GM19467 (cell line): ENCODE results near the gene FGF3.

ENCODE experiments used
- ATAC-seq: cut with Tn5 transposase; IDR thresholded peaks from one replicate; pipeline ENCODE4 v1.9.1; 2021; ENCODE audit warnings: mild to moderate bottlenecking, moderate library complexity; ENCODE audit not compliant: unreplicated experiment

FGF3 gene

DNA sequence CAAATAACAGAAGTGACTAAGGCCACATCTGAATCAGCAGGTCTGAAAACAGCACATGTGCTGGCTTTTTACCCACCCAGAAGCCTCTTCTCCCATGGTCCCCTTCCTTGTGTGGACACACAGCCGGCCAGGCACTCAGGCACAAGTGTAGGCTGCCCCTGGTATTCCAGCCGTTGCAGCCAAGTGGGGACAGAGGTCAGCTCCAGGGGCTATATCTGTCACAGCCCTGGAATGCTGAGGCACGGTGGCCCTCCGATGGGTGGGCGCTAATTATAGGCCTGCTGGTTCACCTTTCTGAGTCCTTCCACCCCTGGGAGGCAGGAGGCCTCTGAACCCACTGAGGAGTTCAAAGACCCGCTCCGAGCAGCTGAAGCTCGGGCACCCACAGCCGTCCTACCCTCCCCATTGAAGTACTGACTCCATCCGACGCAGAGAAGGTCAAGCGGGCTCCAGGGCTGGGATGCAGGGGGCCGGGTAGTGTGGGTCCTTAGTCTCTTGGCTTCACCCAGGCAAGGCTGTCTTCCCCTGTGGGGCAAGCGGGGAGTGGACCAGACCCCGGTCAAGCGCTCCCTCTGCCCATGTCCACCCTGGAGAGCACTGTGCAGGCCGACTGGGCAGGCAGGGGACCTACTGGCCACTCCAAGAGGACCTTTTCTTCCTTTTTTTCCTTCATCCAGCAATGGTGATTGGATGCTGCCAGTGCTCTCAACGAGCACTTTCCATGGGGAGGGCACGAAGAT lies 14.3 kb downstream of the FGF3 start:
- no peak for ATAC-seq

DNA sequence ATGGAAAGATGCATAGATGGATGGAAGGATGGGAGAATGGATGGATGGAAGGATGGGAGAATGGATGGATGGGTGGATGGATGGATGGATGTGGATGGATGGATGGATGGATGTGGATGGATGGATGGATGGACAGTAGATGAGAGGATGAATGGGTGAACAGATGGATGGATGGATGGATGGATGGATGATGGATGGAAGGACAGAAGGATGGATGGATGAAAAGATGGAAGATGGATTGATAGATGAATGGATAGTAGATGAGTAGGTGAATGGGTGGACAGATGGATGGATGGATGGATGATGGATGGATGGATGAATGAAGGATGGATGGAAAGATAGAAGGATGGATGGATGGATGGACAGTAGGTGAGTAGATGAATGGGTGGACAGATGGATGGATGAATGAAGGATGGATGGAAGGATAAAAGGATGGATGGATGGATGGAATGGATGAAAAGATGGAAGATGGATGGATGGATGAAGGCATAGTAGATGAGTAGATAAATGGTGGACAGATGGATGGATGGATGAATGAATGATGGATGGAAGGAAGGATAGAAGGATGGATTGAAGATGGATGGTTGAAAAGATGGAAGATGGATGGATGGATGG lies 15.5 kb downstream of the FGF3 start:
- no peak for ATAC-seq

DNA sequence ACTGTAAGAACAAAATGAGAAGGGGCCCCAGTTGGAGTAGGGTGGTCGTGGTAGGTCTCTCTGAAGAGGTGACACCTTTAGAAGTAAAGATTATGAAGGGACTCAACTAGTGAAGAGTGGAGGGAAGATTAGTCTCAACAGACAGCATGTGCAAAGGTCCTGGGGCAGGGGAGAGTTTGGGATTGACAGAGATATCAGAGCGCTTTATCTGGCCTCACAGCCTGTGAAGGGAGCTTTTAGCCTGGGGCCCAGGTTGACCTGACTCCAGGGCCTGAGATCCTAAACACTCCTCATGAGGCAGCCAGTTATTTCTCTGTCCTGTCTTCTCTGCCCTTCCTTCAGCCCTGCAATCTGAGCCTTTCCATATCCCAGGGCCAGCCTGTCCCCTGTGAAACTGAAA lies 16.2 kb downstream of the FGF3 start:
- ATAC-seq, result no peak

GRCh38 chr11:69802590-69802989 lies 16.6 kb downstream of the FGF3 start:
- ATAC-seq, result no peak

DNA sequence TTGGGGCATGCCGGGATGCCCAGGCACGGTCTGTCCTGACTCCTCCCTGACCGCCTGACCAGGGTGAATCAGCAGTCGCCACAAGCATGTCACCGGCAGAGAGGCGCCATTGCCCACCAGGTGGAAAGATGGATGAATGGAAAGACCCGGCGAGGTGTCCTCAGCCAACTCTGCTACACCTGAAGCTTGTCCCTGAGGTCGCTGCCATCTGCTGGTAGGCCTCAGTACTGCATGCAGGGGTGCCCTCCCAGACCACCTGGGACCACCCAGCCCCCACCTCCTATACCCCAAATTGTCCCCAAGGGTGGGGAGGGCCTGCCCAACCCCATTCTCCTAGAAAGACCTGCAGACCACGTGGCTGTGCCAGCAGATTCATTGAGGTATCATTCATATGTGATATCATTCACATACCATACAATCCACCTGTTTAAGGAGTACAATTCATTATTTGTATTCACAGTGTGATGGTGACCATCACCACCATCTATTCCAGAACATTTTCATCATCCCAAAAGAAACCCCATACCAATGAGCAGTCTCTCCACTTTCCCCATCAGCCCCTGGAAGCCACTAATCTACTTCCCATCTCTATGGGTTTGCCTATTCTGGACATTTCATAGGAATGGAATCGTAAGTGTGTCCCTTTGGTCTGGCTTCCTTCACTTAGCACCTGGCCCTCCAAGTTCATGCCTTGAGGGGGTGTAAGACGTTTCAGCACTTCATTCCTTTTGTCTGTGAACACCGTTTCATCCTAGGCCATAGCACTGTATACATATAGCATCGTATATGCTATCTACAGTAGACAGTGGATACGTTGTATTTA lies 17.5 kb downstream of the FGF3 start:
- no peak for ATAC-seq

DNA sequence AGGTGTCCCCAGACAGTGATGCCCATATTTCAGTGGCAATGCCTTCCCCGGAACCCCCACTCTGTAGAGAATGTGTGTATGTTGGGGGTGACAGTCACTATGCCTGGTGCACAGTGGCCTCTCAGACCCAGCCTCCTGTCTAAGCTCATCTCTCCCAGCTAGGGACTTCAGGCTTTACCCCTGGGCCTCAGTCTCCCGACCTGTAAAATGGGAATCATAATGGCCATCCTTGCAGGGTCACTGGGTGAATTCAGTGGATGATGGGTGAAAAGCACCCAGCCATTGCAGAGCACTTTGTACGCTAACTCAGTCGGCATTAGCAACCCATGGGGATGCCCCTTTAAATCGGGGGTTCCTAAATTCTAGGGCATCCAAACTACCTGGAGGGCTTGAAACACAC lies 18.9 kb downstream of the FGF3 start:
- ATAC-seq, result no peak

GRCh38 chr11:69799582-69799981 lies 19.6 kb downstream of the FGF3 start:
- no peak for ATAC-seq

- ATAC-seq, result no peak
These were observed 20.1 kb downstream of the FGF3 start for GRCh38 chr11:69799097-69799496.

- no peak for ATAC-seq
These were observed 21.3 kb downstream of the FGF3 start for GRCh38 chr11:69797737-69798528.

- no peak for ATAC-seq
These were observed 22.1 kb downstream of the FGF3 start for GRCh38 chr11:69797156-69797555.

DNA sequence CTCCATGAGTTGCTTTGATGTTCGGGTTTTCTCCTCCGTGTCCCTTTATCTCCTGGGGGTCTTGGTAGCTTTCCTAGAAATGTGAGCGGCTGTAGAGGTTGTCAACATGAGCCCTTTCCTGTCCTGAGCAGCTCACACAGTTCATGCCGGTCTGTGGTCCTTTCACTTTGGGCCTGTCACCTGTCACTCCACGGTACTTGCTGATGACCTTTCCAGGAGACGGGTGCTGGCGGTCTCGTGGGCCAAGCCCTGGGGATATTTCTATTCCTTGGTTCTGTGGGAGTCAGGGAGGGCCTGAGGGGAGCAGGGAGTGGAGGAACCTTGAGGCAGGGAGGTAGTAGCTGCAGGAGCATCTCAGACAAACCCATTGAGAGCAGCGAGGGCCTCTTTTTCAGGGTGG lies 23.2 kb downstream of the FGF3 start:
- ATAC-seq, result no peak

GRCh38 chr11:69791276-69792180 lies 27.7 kb downstream of the FGF3 start:
- ATAC-seq, result no peak

- ATAC-seq, result no peak
These were observed 30.3 kb downstream of the FGF3 start for GRCh38 chr11:69788956-69789355.

DNA sequence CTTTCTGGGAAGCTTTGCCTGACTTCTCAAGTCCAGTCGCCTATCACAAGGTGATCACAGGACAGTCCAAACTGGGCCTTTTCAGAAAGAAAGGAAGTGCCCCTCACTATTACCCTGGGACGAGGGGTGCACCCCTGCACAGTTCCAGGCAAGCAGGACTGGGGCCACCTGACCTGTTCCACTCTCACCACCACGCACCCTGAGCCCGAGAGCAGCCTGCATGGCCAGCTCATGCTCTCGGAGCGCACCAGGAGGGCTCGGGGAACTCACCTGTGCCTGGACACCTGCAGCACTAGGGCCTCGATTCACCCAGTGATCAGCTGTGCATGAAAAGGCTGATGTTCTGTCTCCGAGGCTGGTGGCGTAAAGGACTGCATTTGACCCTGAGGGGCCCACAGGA lies 31.3 kb downstream of the FGF3 start:
- no peak for ATAC-seq

- ATAC-seq, result no peak
These were observed 31.8 kb downstream of the FGF3 start for GRCh38 chr11:69787457-69787856.

DNA sequence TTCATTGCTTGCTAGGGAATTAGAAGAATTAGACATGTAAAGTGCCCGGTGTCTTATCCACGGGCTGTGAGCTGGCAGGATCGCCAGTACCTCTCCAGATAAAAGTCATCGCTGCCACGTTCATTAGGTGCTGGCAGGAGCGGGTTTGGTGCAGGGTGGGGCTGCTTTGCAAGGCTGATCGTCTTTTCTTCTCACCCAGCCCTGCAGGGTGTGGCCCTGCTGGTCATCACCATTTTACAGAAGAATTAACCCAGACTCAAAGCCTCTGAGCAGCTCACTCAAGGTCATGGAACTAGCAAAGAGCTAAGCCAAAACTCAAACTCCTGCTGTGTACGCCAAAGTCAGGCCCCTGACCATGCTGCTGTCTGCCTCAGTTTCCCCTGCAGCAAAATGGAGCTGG lies 38.0 kb downstream of the FGF3 start:
- no peak for ATAC-seq

DNA sequence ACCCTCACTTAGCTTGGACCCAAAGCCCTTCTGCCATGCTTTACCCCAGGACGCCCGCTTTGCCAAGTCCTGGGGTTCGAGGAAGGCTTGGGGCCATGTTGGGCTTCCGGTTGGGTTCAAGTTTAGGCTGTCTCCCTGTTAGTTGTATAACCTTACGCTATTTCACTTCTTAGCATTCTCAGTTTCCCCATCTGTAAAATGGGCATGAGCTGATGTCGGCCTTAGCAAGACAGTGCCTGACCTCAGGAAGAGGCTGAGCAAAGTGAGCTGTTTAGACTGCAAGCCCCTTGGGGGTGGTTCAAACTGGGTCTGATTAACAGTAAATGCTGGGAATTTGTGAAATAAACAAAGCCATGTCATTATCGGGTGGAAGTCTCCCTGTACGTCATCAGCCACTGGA lies 40.8 kb downstream of the FGF3 start:
- ATAC-seq, result no peak

DNA sequence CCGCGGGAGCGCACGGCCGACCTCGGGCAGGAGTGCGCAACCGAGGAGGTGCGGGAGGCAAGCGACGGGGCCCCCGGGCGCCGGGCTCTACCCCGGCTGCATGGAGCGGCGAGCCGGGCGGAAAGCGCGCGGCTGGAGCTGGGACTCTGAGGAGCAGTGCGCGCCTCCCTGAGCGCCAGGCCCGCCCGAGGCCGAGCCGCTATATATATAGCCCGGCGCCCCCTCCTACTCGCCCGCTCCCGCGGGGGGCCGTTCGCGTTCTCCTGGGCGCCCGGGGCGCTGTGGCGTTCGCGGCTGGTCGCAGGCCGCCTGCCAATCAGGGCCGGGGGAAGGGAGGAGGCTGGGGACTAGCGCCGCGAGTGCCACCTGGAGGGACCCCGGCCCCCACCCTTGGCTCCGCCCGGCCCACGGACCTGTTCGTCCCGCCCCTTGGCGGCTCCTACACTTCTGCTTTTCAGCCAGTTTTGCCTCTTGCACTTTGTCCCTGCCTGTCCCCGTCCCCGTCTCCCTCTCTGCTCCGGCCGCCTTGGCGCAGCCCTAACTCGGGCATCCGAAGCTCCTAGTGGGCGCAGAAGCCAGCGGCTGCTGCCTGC lies 44.0 kb downstream of the FGF3 start, which contains the start of gene FGF4:
Gene FGF4, minus strand, starts transcription at position 179 of the 593 bp plus-strand sequence. CDS start 257 bp downstream, outside the sequence.
- no peak for ATAC-seq

DNA sequence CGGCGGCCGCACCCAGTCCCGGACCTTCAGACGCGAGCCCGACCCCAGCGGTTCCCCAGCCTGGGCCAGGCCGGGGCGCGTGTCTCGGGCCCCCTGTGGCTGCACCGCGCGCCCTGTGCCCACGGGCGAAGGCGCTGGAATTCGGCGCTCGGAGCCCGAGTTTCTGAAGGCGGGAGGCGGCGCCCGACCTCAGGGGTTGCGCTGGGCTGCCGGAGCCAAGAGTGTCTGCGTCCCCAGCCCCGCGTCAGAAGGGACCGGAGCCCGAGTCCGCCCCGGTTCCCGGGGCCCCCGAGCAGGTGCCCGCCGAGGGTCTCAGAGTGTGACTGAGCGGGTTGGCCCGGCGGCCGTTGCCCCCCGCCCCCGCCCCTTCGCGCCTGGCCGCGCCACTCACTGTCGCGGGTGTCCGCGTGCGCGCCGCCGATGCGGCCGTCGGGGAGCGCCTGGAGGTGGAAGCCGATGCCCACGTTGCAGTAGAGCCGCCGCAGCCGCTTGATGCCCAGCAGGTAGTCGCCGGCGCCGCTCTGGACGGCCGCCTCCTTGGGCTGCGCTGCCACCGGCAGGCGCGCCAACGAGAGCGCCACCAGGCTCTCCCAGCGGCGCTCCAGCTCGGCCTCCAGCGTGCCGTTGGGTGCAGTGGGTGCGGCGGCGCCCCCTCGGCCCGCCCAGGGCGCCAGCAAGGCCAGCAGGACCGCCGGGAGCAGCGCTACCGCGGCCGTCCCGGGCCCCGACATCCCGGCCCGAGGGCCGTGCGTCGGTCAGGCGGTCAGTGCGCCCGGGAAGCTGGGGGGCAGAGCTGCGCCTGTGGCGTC lies 44.7 kb downstream of the FGF3 start:
- ATAC-seq, result no peak
